Measurements from ENCODE around the gene VAMP1.

The VAMP1 gene

DNA sequence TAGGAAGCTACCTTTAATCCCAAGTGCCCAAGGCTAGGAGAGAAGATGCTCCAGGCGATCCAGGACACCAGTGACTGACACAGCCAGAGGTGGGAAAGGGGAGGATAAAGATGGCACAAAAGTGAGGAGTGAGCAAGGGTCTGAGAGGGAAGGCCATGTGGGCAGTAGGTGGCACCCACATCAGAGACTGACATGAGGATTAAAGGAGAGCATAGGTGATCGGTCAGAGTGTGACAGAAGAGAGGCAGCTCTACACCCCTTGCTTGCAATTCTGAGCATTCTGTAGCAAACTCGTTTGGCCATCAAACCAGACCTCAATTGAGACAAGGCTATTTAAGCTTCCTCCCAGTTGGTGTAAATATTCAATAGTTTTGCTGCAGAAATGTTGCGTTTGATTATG, 26.4 kb downstream of the VAMP1 start:
- no peak overlapping the region for H3K4me3 ChIP-seq (replicated peaks in 1 of 2; ENCODE audit: low read depth in 2 of 2, low read length in 2 of 2)
- TF ChIP-seq, protein P1, sequence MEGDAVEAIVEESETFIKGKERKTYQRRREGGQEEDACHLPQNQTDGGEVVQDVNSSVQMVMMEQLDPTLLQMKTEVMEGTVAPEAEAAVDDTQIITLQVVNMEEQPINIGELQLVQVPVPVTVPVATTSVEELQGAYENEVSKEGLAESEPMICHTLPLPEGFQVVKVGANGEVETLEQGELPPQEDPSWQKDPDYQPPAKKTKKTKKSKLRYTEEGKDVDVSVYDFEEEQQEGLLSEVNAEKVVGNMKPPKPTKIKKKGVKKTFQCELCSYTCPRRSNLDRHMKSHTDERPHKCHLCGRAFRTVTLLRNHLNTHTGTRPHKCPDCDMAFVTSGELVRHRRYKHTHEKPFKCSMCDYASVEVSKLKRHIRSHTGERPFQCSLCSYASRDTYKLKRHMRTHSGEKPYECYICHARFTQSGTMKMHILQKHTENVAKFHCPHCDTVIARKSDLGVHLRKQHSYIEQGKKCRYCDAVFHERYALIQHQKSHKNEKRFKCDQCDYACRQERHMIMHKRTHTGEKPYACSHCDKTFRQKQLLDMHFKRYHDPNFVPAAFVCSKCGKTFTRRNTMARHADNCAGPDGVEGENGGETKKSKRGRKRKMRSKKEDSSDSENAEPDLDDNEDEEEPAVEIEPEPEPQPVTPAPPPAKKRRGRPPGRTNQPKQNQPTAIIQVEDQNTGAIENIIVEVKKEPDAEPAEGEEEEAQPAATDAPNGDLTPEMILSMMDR (IDR thresholded peaks at IDR 0.05; ENCODE audit: low read depth, low read length) = no peak
- no peak for DNase-seq (ENCODE audit: low read depth in 2 of 2)

DNA sequence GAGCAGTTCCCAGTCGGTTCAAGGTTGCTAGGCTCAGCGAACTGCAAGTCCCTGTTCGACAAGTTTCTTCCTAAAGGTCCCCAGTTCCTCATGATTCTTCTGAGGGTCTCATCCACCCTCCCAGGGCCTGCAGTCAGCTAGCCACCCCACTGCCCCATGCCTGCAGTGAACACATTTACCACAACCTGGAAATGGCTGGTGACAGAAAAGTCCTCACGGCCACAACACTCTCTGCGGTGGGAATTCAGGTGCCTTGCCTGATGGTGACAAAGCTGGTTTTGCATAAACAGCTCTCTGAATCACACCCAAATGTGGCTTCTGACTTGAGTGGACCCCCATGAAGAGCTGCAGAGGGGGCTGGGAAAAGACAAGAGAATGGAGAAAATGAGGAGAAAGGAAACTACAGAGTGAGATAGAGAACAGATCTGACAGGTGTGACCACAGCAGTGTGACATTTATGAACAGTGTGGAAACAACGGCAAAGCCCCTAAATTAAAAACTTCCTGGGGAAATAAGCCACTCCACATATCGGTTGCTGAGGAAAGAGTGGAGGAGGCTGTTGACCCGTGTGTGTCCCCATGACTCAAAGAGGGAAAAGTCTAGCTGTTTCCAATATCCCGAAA, 27.0 kb downstream of the VAMP1 start:
- no peak for DNase-seq (ENCODE audit: low read depth in 2 of 2)
- H3K4me3 ChIP-seq (replicated peaks in 1 of 2; ENCODE audit: low read depth in 2 of 2, low read length in 2 of 2) = no peak overlapping the region
- TF ChIP-seq, protein P1 (IDR thresholded peaks at IDR 0.05; ENCODE audit: low read depth, low read length) = no peak

DNA sequence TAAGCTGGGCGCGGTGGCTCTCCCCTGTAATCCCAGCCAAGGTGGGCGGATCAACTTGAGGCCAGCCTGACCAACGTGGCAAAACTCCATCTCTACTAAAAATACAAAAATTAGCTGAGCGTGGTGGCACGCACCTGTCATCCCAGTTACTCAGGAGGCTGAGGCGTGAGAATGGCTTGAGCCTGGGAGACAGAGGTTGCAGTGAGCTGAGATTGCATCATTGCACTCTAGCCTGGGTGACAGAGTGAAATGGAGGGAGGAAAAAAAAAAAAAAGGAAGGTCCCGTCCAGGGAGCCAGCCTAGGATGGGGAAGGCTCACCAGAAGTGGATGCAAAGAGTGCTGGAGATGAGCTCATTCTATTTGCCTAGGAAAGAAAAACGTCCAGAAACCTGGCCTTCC, 27.6 kb downstream of the VAMP1 start:
- TF ChIP-seq, protein P1 (IDR thresholded peaks at IDR 0.05; ENCODE audit: low read depth, low read length) = no peak
- no peak overlapping the region for H3K4me3 ChIP-seq (replicated peaks in 1 of 2; ENCODE audit: low read depth in 2 of 2, low read length in 2 of 2)
- no peak for DNase-seq (ENCODE audit: low read depth in 2 of 2)

DNA sequence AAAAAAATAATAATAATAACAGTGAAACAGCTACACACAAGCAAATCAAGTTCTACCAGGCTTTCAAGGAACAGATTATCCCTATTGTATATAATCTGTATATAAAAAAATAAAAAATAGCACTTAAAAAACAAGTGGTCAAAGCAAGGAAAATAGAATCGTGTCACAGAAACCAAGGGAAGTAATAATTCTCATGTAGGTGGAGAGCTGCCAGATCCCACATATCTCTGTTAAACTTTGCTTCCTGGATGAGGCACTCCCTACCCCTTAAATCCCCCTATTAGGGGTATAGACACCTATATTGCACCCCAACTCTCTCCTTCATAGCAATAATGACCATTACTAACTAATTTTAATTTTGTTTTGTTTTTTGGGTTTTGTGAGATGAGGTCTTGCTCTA, 30.1 kb downstream of the VAMP1 start:
- TF ChIP-seq, protein P1 (IDR thresholded peaks at IDR 0.05; ENCODE audit: low read depth, low read length) = no peak
- H3K4me3 ChIP-seq (replicated peaks in 1 of 2; ENCODE audit: low read depth in 2 of 2, low read length in 2 of 2) = no peak overlapping the region
- no peak for DNase-seq (ENCODE audit: low read depth in 2 of 2)

DNA sequence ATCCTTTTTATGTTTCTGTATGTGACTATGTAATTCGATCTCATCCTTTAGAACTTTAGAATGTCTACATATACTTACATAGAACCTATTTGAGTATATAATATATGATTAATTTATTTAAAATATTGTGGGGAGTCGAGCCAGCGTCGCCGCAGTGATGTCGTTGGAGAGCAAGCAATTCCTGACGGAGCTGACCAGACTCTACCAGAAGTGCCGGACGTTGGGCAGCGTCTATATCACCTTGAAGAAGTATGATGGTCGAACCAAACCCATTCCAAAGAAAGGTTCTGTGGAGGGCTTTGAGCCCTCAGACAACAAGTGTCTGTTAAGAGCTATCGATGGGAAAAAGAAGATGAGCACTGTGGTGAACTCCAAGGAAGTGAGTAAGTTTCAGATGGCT, 32.1 kb downstream of the VAMP1 start:
- H3K4me3 ChIP-seq (replicated peaks in 1 of 2; ENCODE audit: low read depth in 2 of 2, low read length in 2 of 2) = no peak overlapping the region
- DNase-seq (ENCODE audit: low read depth in 2 of 2) = no peak
- TF ChIP-seq, protein P1 (IDR thresholded peaks at IDR 0.05; ENCODE audit: low read depth, low read length) = no peak

DNA sequence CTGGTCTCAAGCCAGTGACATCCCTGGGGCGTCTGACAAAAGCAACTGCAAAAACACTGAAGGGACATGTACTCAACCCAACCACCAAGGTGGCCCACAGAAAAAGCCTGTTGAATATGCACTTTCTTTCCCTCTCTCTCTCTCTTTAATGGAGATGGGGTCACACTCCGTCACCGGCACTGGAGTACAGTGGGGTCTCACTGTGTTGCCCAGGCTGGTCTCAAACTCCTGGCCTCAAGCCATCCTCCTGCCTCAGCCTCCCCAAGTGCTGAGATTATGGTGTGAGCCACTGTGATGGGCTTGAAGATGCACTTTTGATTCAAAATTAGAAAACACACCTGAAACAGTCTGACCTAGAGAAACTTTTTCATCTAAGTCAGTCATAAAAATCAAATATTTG, 32.9 kb downstream of the VAMP1 start:
- TF ChIP-seq, protein P1 (IDR thresholded peaks at IDR 0.05; ENCODE audit: low read depth, low read length) = no peak

More for the DNA sequence above, 32.9 kb downstream of the VAMP1 start:
- no peak for DNase-seq (ENCODE audit: low read depth in 2 of 2)
- H3K4me3 ChIP-seq (replicated peaks in 1 of 2; ENCODE audit: low read depth in 2 of 2, low read length in 2 of 2) = no peak overlapping the region
